Stimulated activated CD4-positive, alpha-beta T cell treated with anti-CD3 and anti-CD28 coated beads, Interleukin-4, amount 100 ng/mL, for 48 hours (primary cell): ENCODE results near the gene ABLIM2.

Experiments
- DNase-seq, 2 donors: peaks; one replicate each; pipeline ENCODE4 v3.0.0-alpha.2; 2020; ENCODE audit warnings: low read depth in 2 of 2

ABLIM2 gene

DNA sequence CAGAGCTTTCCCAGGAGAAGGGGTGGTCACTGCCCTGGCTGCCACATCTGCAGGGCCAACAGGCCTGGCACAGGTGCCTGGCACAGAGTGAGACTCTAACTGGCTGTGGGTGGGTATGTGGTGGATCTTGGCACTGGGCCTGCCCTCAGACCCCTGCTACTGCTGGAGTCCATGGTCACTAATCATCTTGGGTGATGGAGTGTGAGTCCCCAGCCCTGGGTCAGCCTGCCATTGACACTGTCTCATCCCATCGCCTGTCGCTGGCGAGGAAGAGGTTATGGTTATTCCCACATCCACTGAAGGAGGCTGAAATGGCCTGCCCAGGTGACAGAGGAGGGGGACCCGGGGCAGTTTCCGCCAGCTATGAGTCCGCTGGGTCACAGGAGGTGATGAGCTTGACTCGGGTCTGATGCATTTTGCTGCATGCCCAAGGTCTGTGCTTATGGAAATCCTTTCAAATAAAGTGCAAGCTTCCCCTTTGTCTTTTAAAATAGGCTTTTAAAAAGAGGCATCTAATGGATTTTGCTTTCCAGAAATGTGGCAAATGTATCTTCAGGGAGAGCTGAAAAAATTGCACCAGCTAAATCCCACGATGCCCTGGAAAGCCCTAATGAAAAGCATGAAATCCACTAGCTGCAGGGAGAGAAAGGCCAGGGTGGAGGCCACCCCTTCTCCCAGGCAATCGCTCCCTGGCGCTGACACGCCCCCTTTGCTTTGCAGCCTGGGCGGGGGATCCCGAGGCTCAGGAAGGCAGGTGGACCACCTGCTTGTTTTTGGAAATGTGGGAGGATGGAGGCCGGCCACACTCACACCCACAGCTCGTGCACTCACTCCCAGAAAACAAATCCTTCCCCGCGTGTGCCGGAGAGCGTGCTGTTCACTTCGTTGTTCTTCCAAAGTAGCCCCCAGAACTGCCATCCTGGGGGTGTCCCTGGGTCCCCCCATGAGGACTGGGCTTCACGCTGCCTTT, 54.9 kb downstream of the ABLIM2 start:
- no peak for DNase-seq

DNA sequence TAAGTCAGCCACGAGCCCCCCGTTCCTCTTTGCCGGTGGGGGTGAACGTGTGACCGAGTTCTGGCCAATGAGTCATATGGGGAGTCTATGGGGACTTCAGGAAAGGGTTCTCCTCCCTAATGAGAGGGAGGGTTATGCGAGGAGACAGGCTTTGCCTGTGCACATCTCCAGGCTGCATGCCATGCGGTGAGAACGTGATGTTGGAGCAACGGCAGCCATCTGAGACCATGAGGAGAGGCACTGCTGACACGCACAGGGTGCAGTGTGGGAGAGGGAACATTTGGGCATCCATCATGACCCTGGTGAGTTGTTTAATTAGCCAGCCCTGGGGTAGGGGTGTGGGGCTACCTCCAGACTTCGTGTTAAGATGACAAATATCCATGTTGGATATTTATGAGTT, 55.8 kb downstream of the ABLIM2 start:
- no peak for DNase-seq

DNA sequence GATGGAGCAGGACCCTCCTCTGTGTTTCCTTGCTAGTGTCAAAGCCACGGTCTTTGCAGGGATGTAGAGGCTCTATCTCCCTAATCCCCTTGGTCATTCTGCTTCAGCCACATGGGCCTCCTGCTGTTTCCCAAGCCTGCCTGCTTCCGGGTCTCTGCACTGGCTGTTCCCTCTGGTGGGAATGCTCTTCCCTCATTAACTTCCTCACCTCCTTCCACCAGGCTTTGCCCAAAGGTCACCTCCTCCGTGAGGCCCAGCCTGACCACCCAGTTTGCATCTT, 56.6 kb downstream of the ABLIM2 start:
- no peak for DNase-seq

DNA sequence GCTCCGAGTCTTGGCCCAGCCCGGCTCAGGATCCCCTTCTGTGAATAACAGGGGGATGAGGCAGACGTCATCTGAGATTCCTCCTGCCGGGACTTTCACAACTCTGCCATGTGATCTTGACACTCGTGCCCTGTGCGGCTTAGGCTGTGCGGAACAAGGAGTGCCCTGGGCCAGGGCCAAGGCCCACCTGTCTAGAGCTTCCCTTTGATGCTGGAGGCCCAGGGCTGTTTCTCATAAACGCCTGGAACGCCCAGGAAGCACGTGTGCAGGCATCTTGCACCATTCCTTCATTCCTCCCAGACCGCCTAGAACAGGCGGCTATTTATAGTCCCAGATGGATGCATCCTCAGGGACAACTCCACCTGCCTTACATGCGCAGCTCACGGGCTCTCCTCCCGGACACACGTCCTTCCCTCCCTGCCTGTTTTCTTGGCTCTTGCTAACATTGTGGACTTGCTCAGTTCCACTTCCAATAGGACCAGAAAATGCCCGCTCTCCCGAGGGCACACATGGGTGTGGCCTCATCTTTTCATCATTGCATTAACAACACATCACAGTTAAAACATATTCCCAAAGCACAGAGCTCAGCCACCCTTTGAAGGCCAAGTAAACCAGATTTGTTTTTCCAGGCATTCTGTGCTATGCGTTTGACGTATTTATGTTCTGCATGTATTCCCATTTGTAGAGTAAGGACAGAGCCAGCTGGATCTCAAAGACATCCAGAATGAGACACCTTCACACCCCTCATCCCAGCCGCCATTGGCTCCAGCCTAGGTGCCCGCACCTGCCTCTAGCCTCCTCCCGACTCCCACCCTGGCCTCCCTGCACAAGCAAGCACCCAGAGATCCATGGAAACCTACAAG, 57.2 kb downstream of the ABLIM2 start:
- DNase-seq = no peak

DNA sequence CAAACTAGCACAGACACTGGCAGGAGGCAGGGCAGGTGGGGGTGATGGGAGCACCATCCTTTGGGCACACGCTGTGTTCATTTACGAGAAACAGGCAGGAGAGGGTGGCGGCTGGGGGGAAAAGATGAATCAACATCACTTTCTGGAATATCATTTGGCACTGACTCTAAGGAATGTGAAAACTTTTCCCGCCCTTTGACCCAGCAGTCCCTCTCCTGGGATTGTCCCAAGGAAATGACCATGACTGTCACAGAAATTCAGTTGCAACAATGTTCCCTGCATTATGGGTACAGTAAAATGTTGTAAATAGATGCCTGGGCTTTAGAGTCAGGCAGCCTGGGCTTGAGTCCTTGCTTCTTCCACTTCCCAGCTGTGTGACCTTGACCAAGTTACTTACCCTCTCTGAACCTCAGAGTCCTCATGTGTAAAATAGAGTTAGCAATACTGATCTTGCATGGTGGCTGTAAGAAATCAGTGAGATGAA, 58.6 kb downstream of the ABLIM2 start:
- no peak for DNase-seq

DNA sequence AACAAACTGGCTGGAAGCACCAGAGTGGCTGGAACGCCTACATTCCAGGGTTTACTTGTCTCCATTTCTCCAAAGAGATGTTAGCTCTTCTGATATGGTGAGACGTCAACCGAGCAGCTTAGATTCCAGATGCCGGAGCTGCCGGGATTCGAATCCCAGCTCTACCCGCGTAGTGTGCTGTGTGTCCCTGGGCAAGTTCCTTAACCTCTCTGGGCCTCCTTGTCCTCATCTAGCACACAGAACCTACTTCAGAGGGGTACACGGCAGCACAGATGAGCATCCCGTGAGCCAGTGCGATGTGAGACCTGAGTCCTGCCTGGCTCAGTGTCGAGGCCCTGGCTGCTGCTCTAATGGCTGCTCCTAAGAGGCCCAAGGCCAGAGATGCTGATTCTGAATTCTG, 60.1 kb downstream of the ABLIM2 start:
- DNase-seq = no peak

DNA sequence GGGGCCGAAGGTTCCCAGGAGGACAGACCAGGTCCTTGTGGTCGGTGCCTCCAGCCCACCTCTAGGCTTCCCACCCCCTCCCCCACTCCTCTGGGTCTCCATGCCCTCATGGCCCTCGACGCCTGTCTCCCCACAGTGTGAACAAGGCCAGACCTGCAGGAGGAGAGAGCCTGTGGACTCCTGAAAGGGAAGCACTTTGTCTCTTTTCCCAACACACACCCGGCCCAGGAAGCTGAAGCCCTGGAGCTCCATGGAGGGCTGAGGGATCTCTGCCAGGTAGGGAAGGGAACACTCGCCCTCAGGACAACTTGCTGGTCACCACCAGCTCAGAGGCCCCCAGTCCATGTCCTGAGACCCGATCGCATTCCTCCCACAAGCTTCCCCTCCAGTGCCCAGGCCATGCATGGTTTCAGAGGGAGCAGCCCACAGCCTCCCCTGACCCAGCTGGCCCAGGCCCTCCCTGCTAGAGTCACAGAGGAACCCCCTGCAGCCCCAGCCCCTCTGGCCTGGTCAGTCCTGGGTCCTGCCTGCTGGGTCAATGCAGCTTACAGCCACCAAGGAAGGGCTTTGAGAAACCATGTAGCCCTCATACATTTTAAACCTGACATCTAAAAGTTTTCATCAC, 60.8 kb downstream of the ABLIM2 start:
- DNase-seq = no peak

DNA sequence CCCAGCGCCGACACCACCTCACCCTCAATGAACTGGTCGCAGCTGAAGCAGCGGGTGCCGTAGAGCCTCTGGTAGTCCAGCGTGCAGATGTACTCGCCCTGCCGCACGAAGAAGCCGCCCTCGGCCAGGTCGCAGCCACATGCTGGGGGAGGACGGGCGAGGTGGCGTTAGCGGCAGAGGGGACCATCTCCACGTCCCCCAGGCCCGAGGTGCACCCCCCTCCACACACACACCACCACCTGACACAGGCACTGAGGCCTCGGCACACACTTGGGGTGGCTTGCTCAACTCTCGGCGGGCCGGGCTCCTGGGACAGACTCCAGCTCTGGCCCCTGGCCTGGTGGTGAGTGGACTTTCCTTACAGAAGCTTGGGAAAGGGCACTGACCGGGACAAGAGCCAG, 61.5 kb downstream of the ABLIM2 start:
- DNase-seq = no peak

DNA sequence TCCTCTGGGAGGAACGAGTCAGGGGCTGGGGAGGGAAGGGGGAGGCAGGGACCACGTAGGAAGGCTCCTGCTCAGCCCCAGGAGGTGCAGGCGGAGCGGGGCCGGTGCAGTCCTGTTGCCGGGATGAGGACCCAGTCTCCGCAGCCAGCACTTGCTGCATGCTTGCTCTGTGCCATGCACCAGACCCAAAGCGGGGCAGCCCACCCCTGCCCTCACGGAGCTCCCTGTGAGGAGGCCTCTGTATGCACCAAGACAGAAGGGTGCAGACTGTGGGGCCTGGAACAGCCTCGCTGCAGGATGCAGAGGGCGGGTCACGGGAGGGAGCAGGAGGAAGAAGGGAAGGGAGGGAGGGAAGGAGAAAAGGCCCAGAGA, 61.9 kb downstream of the ABLIM2 start:
- no peak for DNase-seq

DNA sequence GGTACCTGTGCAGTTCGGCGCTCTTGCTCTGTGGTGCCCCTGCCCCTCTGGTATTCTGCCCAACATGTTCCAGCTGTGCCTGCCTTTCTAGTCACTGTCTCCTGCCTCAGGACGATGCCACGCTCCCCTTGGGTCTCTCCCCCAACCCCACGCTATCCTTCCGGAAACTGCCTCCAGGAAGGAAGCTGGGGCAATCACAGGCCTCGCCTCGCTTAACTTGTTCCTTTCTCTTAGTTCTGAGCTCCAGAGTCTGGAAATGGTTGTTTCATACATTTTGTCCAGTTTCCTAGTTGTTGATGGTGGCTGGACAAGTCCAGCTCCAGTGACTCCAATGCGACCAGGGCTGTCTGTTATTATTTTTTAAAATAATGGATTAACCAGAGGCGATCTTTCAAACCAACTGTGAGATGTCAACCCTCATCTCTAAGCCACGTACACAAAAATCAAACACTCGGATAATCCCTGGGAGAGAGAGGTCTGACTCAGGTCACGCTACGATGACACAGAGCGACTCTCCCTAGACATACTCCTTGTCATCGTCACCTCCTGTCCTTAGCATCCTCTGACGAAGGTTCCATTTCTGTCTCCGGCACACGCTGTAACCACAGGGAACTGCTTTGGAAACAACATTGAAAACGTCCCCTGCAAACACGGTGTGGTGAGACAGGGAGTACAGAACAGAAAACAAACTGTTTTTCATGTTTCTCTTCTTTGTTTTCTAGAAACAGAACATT, 62.5 kb downstream of the ABLIM2 start:
- DNase-seq = no peak

DNA sequence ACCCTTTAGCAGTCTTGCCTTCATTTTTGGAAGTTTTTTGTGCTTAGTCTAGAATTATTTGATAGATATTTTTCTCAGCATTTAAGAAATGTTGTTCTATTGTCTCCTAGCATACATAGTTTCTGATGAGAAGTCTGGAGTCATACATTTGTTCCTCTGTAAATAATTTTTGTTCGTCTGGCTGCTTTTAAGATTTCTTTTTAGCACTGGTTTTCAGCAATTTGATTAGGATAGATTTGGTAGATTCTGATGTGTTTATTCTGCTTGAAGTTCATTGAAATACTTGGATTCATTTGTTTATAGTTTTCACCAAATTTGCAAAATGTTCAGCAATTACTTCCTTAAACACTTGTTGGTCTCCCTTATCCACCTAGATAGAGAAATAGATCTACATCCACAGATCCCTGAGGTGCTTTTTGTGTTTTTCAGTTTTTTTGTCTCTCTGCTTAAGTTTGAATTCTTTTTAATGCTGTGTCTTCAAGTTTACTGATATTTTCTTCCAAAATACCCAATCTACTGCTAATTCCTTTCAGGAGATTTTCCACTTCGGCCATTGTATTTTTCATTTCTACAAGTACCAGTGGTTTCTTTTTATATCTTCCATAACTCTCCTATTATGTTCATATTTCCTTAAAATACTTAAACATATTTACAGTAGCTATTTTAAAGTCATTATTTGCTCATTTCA, 64.9 kb downstream of the ABLIM2 start:
- DNase-seq = no peak

DNA sequence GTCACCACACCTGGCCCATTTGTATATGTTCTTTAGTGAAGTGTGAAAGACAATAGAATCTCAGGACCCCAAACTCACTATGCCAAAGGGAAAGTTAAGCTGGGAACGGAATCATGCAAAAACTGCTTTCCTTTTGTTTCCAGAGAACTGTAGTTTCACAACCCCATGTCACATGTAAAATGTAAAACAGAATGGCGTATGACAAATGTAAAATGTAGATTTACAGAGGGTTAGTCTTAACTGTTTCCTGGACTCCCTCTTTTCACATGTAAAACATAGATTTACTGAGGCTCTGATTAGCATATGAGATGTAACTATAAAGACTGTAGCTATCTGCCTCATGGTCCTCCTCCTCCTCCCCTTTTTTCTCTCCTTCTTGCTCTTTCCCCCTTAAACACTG, 66.3 kb downstream of the ABLIM2 start:
- DNase-seq = no peak

DNA sequence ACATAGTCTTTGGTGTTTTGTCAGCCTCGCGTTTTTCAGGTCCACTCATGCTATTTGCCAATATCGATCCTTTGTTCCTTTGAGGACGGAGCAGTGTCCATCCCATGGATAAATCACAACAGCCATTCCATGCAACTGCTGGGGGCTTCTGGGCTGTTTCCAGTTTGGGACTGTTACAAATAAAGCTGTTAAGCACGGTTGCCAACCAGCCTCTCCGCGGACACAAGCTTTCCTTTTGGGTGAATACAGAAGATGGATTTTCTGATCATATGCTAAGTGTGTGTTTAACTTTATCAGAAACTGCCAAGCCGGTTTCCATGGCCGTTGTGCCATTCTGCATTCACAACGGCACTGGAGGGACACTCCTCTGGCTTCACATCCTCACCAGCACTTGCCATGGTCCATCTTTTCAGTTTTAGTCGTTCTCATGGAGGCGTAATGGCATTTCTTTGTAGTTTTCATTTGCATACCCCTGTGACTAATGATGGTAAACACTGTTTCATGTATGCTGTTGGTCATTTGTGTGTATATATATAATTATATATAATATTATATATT, 67.8 kb downstream of the ABLIM2 start:
- no peak for DNase-seq

DNA sequence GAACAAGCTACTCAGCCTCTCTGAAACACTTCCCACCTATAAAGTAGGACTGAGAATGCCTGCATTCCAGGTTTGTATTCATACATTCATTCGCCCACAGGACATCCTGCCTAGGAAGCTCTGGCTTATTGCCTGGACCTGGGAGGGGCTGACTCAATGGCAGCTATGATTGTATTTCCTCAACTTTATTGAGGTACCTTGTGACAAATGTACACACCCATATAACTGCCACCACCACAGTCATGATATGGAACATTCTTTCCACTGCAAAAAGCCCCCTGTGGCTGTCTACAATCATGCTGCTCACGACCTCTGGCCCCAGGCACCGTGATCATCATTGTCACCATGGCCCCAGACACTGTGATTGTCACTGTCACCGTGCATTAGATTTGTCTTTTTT, 68.3 kb downstream of the ABLIM2 start:
- no peak for DNase-seq

DNA sequence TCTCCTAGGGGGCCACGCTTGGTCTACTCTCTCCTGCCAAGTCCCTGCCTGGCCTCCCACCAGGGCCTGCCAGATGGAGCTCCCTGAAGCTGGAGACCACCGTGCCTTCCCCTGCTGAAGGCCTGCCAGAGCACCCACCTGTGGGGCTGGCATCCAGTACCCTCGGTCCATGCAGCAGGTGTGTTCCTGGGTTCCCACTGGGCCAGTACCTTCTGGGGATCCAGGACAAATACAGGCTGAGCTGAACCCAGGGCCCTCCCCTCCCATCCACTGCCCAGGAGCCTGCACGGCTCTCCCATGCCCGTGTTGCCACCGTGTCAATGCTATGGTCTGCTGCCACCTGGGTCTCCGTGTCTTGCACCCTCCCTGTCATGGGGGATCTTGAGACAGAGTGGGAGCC, 68.8 kb downstream of the ABLIM2 start:
- DNase-seq = no peak

DNA sequence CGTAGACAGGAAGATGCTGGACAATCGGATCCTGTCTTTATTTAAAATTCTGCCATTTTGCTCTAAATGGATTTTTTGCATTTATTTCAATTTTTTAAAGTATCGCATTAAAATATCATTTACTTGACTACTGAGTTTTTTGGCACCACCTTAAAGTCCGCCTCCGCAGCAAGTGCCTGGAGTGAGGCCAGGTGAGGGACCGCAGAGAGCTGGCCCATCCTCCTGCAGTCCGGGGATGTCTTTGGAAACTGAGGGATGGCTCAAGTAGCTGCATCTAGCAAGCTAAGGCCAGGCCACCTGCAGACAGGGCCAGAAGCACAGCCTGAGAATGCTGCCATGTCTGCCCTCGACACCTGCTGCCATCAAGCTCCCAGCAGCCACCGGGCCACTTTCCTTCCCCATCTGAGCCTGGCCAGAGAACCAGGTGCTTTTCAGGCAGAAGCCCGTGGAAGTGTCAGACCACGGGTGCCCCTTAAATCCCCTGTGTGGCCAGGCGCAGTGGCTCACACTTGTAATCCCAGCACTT, 69.6 kb downstream of the ABLIM2 start:
- DNase-seq = no peak

DNA sequence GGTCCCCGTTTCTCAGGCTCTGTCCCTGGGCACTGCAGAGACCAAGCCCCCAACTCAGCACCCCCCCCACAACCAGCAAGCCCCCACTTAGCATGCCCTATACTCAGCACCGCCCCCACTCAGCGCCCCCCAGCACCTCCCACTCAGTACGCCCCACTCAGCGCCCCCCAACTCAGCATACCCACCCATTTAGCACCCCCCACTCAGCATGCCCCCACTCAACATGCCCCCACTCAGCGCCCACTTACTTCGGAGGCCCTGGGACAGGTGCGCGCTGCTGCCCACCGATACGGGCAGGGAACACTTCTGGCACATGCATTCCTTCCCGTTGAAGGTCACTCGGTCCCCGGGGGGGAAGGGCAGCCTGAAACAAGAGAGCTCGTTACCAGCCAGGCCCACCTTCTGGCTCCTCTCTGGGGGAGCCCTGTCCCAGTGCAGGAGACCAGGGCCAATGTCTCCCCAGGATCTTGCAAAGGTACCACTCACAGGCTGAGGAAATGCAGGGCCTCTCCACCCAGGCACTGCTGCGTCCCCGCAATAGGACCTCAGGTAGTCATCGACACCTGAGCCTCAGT, 70.6 kb downstream of the ABLIM2 start:
- DNase-seq = no peak

DNA sequence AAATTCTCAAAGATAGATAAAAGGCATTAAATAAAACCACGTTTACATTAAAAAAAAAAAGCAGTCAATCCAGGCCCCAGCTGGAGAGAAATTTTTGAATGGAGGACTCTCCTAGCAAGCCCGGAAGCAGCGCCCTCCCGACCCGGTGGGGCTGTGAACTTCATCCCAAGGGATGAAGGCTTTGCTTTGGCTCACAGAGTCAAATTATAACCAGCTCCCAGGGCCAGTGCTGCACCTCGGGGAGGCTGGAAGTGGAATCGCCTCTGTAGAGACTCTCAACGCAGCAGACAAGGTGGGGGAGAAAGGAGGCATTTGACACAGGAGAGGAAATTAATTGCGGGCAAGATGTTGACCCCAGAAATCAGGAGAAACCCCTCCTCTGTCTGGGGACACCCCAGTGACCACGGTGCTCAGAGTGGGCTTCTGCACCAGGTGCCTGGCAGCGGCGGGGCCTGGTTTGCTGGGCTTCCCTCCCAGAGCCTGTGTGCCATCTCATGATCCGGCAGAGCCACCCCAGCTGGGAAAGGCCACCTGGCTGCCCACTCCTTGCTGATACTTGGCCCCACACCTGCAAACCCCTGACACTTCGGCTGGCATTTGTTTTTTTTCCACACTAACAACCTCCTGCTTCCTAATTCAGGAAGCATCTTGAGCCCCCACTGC, 71.7 kb downstream of the ABLIM2 start:
- DNase-seq = no peak

DNA sequence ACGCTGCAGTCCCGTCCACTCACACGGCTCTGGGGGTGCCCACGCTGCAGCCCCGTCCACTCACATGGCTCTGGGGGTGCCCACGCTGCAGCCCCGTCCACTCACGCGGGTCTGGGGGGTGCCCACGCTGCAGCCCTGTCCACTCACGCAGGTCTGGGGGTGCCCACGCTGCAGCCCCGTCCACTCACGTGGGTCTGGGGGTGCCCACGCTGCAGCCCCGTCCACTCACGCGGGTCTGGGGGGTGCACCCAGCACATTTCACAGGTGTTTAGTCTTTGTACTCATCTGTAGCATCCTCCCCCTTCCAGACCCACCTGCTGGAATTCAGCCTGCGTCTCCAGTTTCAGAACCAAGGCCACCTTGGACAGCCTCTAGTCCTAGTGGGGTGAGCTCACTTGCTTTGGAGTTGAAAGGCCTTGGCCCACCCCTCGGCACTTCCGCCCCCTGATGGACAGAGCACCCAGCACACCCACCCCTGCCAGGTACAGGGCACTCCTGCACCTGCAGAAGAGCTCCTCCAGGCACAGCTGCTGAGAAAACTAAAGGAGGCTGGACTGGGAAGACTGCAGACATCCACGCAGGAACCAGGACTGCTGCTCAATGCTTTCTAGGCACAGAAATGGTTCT, 73.0 kb downstream of the ABLIM2 start:
- DNase-seq = no peak
